BLaER1 treated with 17β-estradiol and CSF1 and Interleukin-3, amounts not matched to agents 10 nM and 100 nM (cell line): ENCODE measurements around the gene HTR3B.
A peak's percentile ranks its signal among the peaks of the same experiment; 100 is the strongest.

Source experiments
- H3K27ac ChIP-seq, 11 experiments: shearing (Covaris generic); formaldehyde crosslinking; 2 replicates each; pipeline ENCODE4 v1.8.1; 2022
- H3K27me3 ChIP-seq, 11 experiments: shearing (Covaris generic); formaldehyde crosslinking; 2 replicates each; pipeline ENCODE4 v1.8.1; 2022
- H3K36me3 ChIP-seq, 11 experiments: shearing (Covaris generic); formaldehyde crosslinking; 2 replicates each; pipeline ENCODE4 v1.8.1; 2022
- H3K4me1 ChIP-seq, 10 experiments: shearing (Covaris generic); formaldehyde crosslinking; 2 replicates each; pipeline ENCODE4 v1.8.1; 2022
- H3K4me2 ChIP-seq, 11 experiments: shearing (Covaris generic); formaldehyde crosslinking; 2 replicates each; pipeline ENCODE4 v1.8.1; 2022
- H3K4me3 ChIP-seq, 10 experiments: shearing (Covaris generic); formaldehyde crosslinking; 2 replicates each; pipeline ENCODE4 v1.8.1; 2022
- H3K9ac ChIP-seq, 11 experiments: shearing (Covaris generic); formaldehyde crosslinking; 2 replicates each; pipeline ENCODE4 v1.8.1; 2022
- H3K9me3 ChIP-seq, 11 experiments: shearing (Covaris generic); formaldehyde crosslinking; replicated peaks in 1 of 11; 2 replicates each; pipeline ENCODE4 v1.8.1; 2022
- H4K20me1 ChIP-seq, 11 experiments: shearing (Covaris generic); formaldehyde crosslinking; 2 replicates each; pipeline ENCODE4 v1.8.1; 2022
- Cebpa-rat ChIP-seq, 11 experiments: shearing (Covaris generic); IDR thresholded peaks; 2 replicates each; pipeline ENCODE4 v1.8.1; 2022

HTR3B gene

GRCh38 chr11:113977071-113977490 is 72.5 kb downstream of the HTR3B start:
- Histone ChIP-seq H3K9me3 (no peaks in the 10 kb centered on the region), H3K27ac (no peak overlapping the region), H3K36me3 (no peaks in the 10 kb centered on the region), H3K4me1 (peaks cover 6 to 49% (median 41%) of the 10 kb centered on the region in 10 experiments; a peak in 19 of 20 replicates), H3K4me2 (peak overlapping the region; percentile 7 to 92 (median 81); a peak in 20 of 22 replicates), H3K4me3 (no peak overlapping the region), H4K20me1 (peaks cover 0 to 11% (median 0%) of the 10 kb centered on the region in 11 experiments; a peak in 3 of 22 replicates), H3K9ac (no peak overlapping the region), H3K27me3 (peaks cover 0 to 16% (median 7%) of the 10 kb centered on the region in 11 experiments; a peak in 8 of 22 replicates)
- no peak for TF ChIP-seq Cebpa-rat (IDR thresholded peaks at IDR 0.05)

- H3K9ac ChIP-seq: no peak overlapping the region
- no peaks in the 10 kb centered on the region for H3K9me3 ChIP-seq
- peaks cover 0 to 16% (median 7%) of the 10 kb centered on the region in 11 experiments; a peak in 8 of 22 replicates for H3K27me3 ChIP-seq
- H3K4me3 ChIP-seq: no peak overlapping the region
- peak overlapping the region; percentile 7 to 92 (median 81); a peak in 20 of 22 replicates for H3K4me2 ChIP-seq
- peaks cover 6 to 49% (median 41%) of the 10 kb centered on the region in 10 experiments; a peak in 19 of 20 replicates for H3K4me1 ChIP-seq
- no peak overlapping the region for H3K27ac ChIP-seq
- no peak for TF ChIP-seq Cebpa-rat (IDR thresholded peaks at IDR 0.05)
- no peaks in the 10 kb centered on the region for H3K36me3 ChIP-seq
- peaks cover 0 to 11% (median 0%) of the 10 kb centered on the region in 11 experiments; a peak in 3 of 22 replicates for H4K20me1 ChIP-seq
Observed at GRCh38 chr11:113977701-113978100, 73.1 kb downstream of the HTR3B start.

DNA sequence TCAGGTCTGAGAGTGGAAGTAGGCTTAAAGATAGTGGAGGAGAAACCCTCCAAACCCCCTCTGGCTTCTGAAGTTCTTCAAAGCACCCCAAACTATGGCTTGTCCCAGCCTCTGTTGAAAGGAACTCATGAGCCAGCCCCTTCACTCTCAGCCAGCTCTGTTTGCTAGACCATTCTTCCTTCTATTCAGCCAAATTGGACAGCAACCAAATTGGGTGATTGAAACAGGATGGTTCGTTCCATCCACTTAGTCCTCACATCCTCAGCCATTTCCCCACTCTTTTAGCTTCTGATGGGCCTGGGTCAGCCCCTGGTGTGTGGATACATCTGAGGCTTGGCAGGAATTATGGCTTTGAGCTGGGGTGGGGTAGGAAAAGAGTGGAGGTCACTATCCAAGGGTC is 74.8 kb downstream of the HTR3B start:
- Histone ChIP-seq H3K4me2 (no peak overlapping the region), H3K4me1 (peaks cover 6 to 45% (median 34%) of the 10 kb centered on the region in 10 experiments; a peak in 19 of 20 replicates), H3K9ac (no peak overlapping the region), H3K27ac (no peak overlapping the region), H3K36me3 (no peaks in the 10 kb centered on the region), H3K27me3 (peaks cover 0 to 16% (median 7%) of the 10 kb centered on the region in 11 experiments; a peak in 8 of 22 replicates), H3K9me3 (no peaks in the 10 kb centered on the region), H4K20me1 (peaks cover 0 to 11% (median 0%) of the 10 kb centered on the region in 11 experiments; a peak in 3 of 22 replicates), H3K4me3 (no peak overlapping the region)
- TF ChIP-seq Cebpa-rat (IDR thresholded peaks at IDR 0.05): no peak

GRCh38 chr11:113980785-113981184 is 76.2 kb downstream of the HTR3B start:
- Histone ChIP-seq H3K27ac (no peak overlapping the region), H3K4me1 (peaks cover 6 to 33% (median 25%) of the 10 kb centered on the region in 10 experiments; a peak in 19 of 20 replicates), H3K4me3 (no peak overlapping the region), H3K4me2 (no peak overlapping the region; a peak in 1 of 22 replicates), H3K9ac (no peak overlapping the region), H3K27me3 (peaks cover 0 to 11% (median 3%) of the 10 kb centered on the region in 11 experiments; a peak in 6 of 22 replicates), H3K9me3 (no peaks in the 10 kb centered on the region), H3K36me3 (no peaks in the 10 kb centered on the region), H4K20me1 (peaks cover 0 to 5% (median 0%) of the 10 kb centered on the region in 11 experiments; a peak in 3 of 22 replicates)
- TF ChIP-seq Cebpa-rat (IDR thresholded peaks at IDR 0.05): no peak

GRCh38 chr11:113982306-113982705 is 77.7 kb downstream of the HTR3B start:
- H3K4me1 ChIP-seq: peaks cover 2 to 18% (median 11%) of the 10 kb centered on the region in 10 experiments; a peak in 18 of 20 replicates
- H3K4me3 ChIP-seq: no peak overlapping the region
- H3K9me3 ChIP-seq: no peaks in the 10 kb centered on the region
- peaks cover 0 to 11% (median 0%) of the 10 kb centered on the region in 11 experiments; a peak in 2 of 22 replicates for H4K20me1 ChIP-seq
- no peak for TF ChIP-seq Cebpa-rat (IDR thresholded peaks at IDR 0.05)
- no peaks in the 10 kb centered on the region for H3K36me3 ChIP-seq
- no peak overlapping the region for H3K4me2 ChIP-seq
- no peak overlapping the region for H3K27ac ChIP-seq
- no peak overlapping the region for H3K9ac ChIP-seq
- H3K27me3 ChIP-seq: peaks cover 0 to 6% (median 0%) of the 10 kb centered on the region in 11 experiments; a peak in 1 of 22 replicates

DNA sequence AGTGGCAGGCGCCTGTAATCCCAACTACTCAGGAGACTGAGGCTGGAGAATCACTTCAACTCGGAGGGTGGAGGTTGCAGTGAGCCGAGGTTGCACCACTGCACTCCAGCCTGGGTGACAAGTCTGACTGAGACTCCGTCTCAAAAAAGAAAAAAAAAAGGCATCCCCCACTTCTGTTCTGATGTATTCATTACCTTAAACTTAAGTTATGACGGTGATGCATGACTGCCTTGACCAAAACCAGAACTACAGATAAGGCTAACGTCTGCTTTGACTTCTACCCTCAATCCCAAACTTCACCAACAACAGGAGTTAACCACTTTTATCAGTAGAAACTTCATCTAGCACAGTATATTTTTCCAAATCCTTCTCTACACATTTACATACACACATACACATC is 80.2 kb downstream of the HTR3B start:
- no peak for TF ChIP-seq Cebpa-rat (IDR thresholded peaks at IDR 0.05)
- Histone ChIP-seq H3K4me3 (no peak overlapping the region), H3K27me3 (peaks cover 0 to 6% (median 0%) of the 10 kb centered on the region in 11 experiments; a peak in 1 of 22 replicates), H3K4me2 (no peak overlapping the region), H3K9me3 (no peaks in the 10 kb centered on the region), H3K4me1 (0 out of 20 replicates have a peak, but pooled peaks cover 0 to 4% (median 0%) of the 10 kb centered on the region in 10 experiments), H4K20me1 (peaks cover 0 to 30% (median 0%) of the 10 kb centered on the region in 11 experiments; a peak in 4 of 22 replicates), H3K36me3 (no peaks in the 10 kb centered on the region), H3K9ac (no peak overlapping the region), H3K27ac (no peak overlapping the region)

DNA sequence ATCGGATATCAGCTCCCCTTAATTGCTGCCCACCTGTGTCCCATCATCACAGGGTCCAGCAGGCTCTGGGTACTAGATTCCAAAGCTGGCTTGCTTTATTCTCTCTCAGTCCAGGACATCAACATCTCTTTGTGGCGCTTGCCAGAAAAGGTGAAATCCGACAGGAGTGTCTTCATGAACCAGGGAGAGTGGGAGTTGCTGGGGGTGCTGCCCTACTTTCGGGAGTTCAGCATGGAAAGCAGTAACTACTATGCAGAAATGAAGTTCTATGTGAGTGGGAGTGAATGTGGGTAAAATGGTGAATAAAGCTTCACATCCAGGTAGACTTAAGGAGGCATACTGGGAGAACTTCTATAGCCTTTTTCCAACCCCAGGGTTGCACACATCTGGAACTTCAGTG is 81.3 kb downstream of the HTR3B start:
- H3K4me3 ChIP-seq: no peak overlapping the region
- 0 out of 20 replicates have a peak, but pooled peaks cover 0 to under 1% (median 0%) of the 10 kb centered on the region in 10 experiments for H3K4me1 ChIP-seq
- H3K4me2 ChIP-seq: no peak overlapping the region
- peaks cover 0 to 5% (median 0%) of the 10 kb centered on the region in 11 experiments; a peak in 1 of 22 replicates for H3K27me3 ChIP-seq
- no peaks in the 10 kb centered on the region for H3K9me3 ChIP-seq
- H4K20me1 ChIP-seq: peaks cover 0 to 31% (median 0%) of the 10 kb centered on the region in 11 experiments; a peak in 4 of 22 replicates
- H3K36me3 ChIP-seq: no peaks in the 10 kb centered on the region
- no peak for TF ChIP-seq Cebpa-rat (IDR thresholded peaks at IDR 0.05)
- H3K27ac ChIP-seq: no peak overlapping the region
- H3K9ac ChIP-seq: no peak overlapping the region

GRCh38 chr11:113986351-113987140 is 82.0 kb downstream of the HTR3B start:
- Histone ChIP-seq H3K27me3 (no peaks in the 10 kb centered on the region), H3K27ac (no peak overlapping the region), H3K9me3 (no peaks in the 10 kb centered on the region), H4K20me1 (peaks cover 0 to 32% (median 0%) of the 10 kb centered on the region in 11 experiments; a peak in 6 of 22 replicates), H3K36me3 (no peaks in the 10 kb centered on the region), H3K4me1 (no peaks in the 10 kb centered on the region), H3K9ac (no peak overlapping the region), H3K4me3 (no peak overlapping the region), H3K4me2 (no peak overlapping the region)
- TF ChIP-seq Cebpa-rat (IDR thresholded peaks at IDR 0.05): no peak

DNA sequence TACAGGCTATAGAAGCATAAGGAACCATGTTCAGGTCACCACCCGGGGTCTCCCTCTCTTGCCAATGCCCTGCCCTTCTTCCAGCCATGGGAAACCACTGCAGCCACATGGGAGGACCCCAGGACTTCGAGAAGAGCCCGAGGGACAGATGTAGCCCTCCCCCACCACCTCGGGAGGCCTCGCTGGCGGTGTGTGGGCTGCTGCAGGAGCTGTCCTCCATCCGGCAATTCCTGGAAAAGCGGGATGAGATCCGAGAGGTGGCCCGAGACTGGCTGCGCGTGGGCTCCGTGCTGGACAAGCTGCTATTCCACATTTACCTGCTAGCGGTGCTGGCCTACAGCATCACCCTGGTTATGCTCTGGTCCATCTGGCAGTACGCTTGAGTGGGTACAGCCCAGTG is 84.8 kb downstream of the HTR3B start:
- H3K27me3 ChIP-seq: no peaks in the 10 kb centered on the region
- H3K9me3 ChIP-seq: no peaks in the 10 kb centered on the region
- H3K27ac ChIP-seq: no peak overlapping the region
- no peak for TF ChIP-seq Cebpa-rat (IDR thresholded peaks at IDR 0.05)
- no peaks in the 10 kb centered on the region for H3K36me3 ChIP-seq
- no peak overlapping the region for H3K9ac ChIP-seq
- no peak overlapping the region for H3K4me3 ChIP-seq
- no peaks in the 10 kb centered on the region for H3K4me1 ChIP-seq
- H4K20me1 ChIP-seq: peaks cover 0 to 58% (median 0%) of the 10 kb centered on the region in 11 experiments; a peak in 8 of 22 replicates
- no peak overlapping the region for H3K4me2 ChIP-seq
